Ovary (tissue), 10 donors: Measurements from ENCODE around the gene MUC13. TPM values are rescaled to one million over a fixed set of nuclear protein-coding genes. Genes with fewer than 3 reads are reported as not detected.

Source experiments
- DNase-seq, 5 donors: peaks; one replicate each; pipeline ENCODE4 v3.0.0-alpha.2; 2019 to 2020
- H3K27ac ChIP-seq, 2 donors: fragments of 200-600 bp; one replicate each; pipeline versions ENCODE4 v1.5.1 to v1.8.0; 2019 to 2022
- H3K27me3 ChIP-seq: fragments of 200-600 bp; one replicate; pipeline ENCODE4 v1.8.0; 2022
- H3K36me3 ChIP-seq: fragments of 200-600 bp; sonication (generic); one replicate; pipeline ENCODE4 v1.5.1; 2019
- H3K4me1 ChIP-seq: one replicate; pipeline ENCODE4 v1.8.1; 2013; ENCODE audit warnings: mild to moderate bottlenecking, moderate library complexity; ENCODE audit not compliant: insufficient read depth
- H3K4me3 ChIP-seq: fragments of 200-600 bp; sonication (generic); one replicate; pipeline ENCODE4 v1.5.1; 2017
- H3K9me3 ChIP-seq, 2 donors: fragments of 200-600 bp in 1 of 2; sonication (generic) in 1 of 2; one replicate each; pipeline versions ENCODE4 v1.5.1 to v1.8.1; 2013 to 2019; ENCODE audit warnings: mild to moderate bottlenecking in 1 of 2, moderate library complexity in 1 of 2
- CTCF ChIP-seq, 3 donors: fragments of 450-650 bp in 2 of 3; fragments of 200-600 bp in 1 of 3; IDR thresholded peaks; one replicate each; pipeline versions ENCODE4 v1.5.1 to v1.8.0; 2016 to 2022; ENCODE audit warnings: antibody characterized with exemption in 3 of 3, mild to moderate bottlenecking in 1 of 3
- EP300 ChIP-seq: sonication (generic); formaldehyde crosslinking; IDR thresholded peaks from one replicate; pipeline ENCODE4 v1.6.1; 2017; ENCODE audit warnings: antibody characterized with exemption
- POLR2A ChIP-seq: fragments of 450-650 bp; IDR thresholded peaks from one replicate; pipeline ENCODE4 v1.6.1; 2017; ENCODE audit warnings: antibody characterized with exemption, mild to moderate bottlenecking, moderate library complexity
- WGBS, 3 donors: extraction: QIAGEN DNeasy Blood & Tissue Kit in 1 of 3; methylation state at CpG; one replicate each; pipeline versions ENCODE4 v1.1.5 to v1.1.7; 2013 to 2017; 5-methylcytosine and 5-hydroxymethylcytosine counted together
- intact Hi-C, 4 donors: fragments of 100-400 bp; cut with DNase I; formaldehyde crosslinking; loops; one replicate each; pipeline versions ENCODE4 v1.11.0 to v1.15.1; 2022 to 2023
- long read RNA-seq, 3 donors: library from polyadenylated mRNA in 2 of 3; unstranded in 2 of 3; transcript quantifications; one replicate each; pipeline ENCODE4 v2.0.0 and lab custom pipeline, GENCODE V29; 2021 to 2026
- polyA plus RNA-seq, 2 donors: library from polyadenylated mRNA; stranded (reverse); fragments of 200-250 nt in 1 of 2; fragments of 350-450 nt in 1 of 2; fragmentation: Illumina TruSeq in 1 of 2; extraction: RNeasy Lipid Tissue Mini Kit (QIAGEN cat#74804) in 1 of 2; gene quantifications; one replicate each; pipeline ENCODE4 v1.2.3, GENCODE V29; 2013 to 2014
- total RNA-seq, 7 donors: library from RNA; depleted of rRNA in 2 of 7; stranded (reverse); fragments of >200 nt in 2 of 7; fragmentation: NEBNext Ultra II Directional in 3 of 7; extraction: Animal tissue kit (Norgen Biotek cat#: 25700) in 3 of 7; gene quantifications; one replicate each; pipeline versions ENCODE4 v1.1.0 to v1.2.4, GENCODE V29; 2016 to 2023
- donor health status: DM: no; HTN: no; CAD: no; lungs with moderate emphysema.
- donor health status: DM: no; HTN: no; CAD: no.
- donor health status: Bipolar disorder and iron deficiency.
- donor health status: DM: yes; HTN: yes; CAD: no.
- donor health status: DM: no; HTN: no; CAD: no.
- donor health status: DM: yes; HTN: yes; CAD: no.

Gene MUC13
- total RNA-seq (1 to 10 TPM in 1 of 7 donors, under 1 TPM in 3, not detected in 3; 0.15 to 1.5 (median 0.37) TPM), polyA plus RNA-seq (under 1 TPM in 1 of 2 donors, not detected in 1; 0.04 TPM)
- long read RNA-seq, donor 1: 0 reads
- long read RNA-seq, donor 2: 0 reads
- long read RNA-seq, donor 3: 0 reads

GRCh38 chr3:124934577-124934976 is at the start of gene MUC13:
Gene MUC13 (minus strand): TSS chr3:124934751. CDS start chr3:124934712, 39 bp downstream.
- no peaks in the 10 kb centered on the region for H3K4me1 ChIP-seq
- intact Hi-C loops: loop anchor here in 2 of 4 donors (5.0 to 10.0 kb wide), 2 partner anchors 500 to 503 kb away; no protein-coding TSS in a partner anchor
- H3K9me3 ChIP-seq: no peaks in the 10 kb centered on the region
- TF ChIP-seq POLR2A (no peak), CTCF (IDR thresholded peaks at IDR 0.05) (no peak)
- DNase-seq: no peak
- no peaks in the 10 kb centered on the region for H3K36me3 ChIP-seq
- H3K4me3 ChIP-seq: peak within 1 kb of the TSS; percentile 13
- no peak within 1 kb of the TSS for H3K27ac ChIP-seq
- 86 to 91% (median 89%) methylated on average over 5 of the region's 5 CpGs for WGBS, 3 donors
- H3K27me3 ChIP-seq: no peaks in the 10 kb centered on the region

DNA sequence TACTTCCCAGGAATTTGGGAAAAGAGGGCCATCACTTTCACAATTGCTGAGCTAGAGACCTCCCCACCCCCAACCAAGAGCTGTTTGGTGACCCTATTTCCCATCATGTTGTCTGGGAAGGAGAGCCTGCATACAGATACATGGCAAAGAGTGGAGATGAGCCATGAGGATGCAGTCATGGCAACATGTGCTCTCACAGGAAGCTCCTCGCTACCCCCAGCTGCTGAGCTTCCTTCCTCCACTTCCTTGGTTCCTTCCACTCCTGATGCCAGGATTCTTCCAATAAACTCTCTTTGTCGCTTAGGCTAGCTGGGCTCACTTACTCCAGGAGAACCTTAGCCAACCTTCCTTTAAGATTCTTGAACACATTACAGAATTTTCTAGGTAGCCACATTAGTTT is 48.3 kb upstream of the MUC13 start:
- 92 to 97% (median 96%) methylated on average over 2 of the region's 2 CpGs for WGBS, 3 donors
- intact Hi-C loops: no loop called here
- no peak for DNase-seq
- Histone ChIP-seq H3K4me3 (no peak overlapping the region), H3K27ac (no peak overlapping the region), H3K36me3 (no peaks in the 10 kb centered on the region), H3K27me3 (no peaks in the 10 kb centered on the region), H3K9me3 (no peaks in the 10 kb centered on the region), H3K4me1 (no peaks in the 10 kb centered on the region)
- TF ChIP-seq EP300 (no peak), POLR2A (no peak), CTCF (IDR thresholded peaks at IDR 0.05) (no peak)

- TF ChIP-seq POLR2A (no peak), EP300 (no peak), CTCF (IDR thresholded peaks at IDR 0.05) (no peak)
- WGBS, 3 donors: 60 to 73% (median 72%) methylated on average over 5 of the region's 5 CpGs
- H3K9me3 ChIP-seq: no peaks in the 10 kb centered on the region
- H3K27me3 ChIP-seq: no peaks in the 10 kb centered on the region
- DNase-seq: no peak
- intact Hi-C loops: no loop called here
- H3K36me3 ChIP-seq: no peaks in the 10 kb centered on the region
- no peak overlapping the region for H3K27ac ChIP-seq
- no peak overlapping the region for H3K4me3 ChIP-seq
- H3K4me1 ChIP-seq: no peaks in the 10 kb centered on the region
Observed at GRCh38 chr3:124981472-124981871, 46.9 kb upstream of the MUC13 start.

DNA sequence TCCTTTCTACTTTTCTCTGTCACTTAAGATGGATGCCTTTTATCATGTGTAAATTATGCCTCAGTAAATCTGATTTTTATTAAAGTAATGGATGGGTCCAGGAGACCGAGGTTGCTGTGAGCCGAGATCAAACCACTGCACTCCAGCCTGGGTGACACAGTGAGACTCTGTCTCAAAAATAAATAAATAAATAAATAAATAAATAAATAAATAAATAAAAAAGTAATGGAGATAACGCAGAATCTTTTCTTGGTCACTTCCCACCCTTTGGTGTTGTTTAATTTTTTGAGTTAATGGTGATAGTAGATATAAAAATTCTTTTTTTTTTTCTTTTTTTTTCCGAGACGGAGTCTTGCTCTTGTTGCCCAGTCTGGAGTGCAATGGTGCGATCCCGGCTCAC is 44.1 kb upstream of the MUC13 start:
- no peaks in the 10 kb centered on the region for H3K36me3 ChIP-seq
- H3K4me3 ChIP-seq: no peak overlapping the region
- 98 to 99% (median 98%) methylated on average over 7 of the region's 7 CpGs for WGBS, 3 donors
- TF ChIP-seq CTCF (IDR thresholded peaks at IDR 0.05): no peak
- TF ChIP-seq POLR2A: no peak
- TF ChIP-seq EP300: no peak
- DNase-seq: no peak
- H3K4me1 ChIP-seq: no peaks in the 10 kb centered on the region
- intact Hi-C loops: no loop called here
- no peaks in the 10 kb centered on the region for H3K9me3 ChIP-seq
- no peaks in the 10 kb centered on the region for H3K27me3 ChIP-seq
- H3K27ac ChIP-seq: no peak overlapping the region
